Measurements from ENCODE around the gene PHC2.

The PHC2 gene

DNA sequence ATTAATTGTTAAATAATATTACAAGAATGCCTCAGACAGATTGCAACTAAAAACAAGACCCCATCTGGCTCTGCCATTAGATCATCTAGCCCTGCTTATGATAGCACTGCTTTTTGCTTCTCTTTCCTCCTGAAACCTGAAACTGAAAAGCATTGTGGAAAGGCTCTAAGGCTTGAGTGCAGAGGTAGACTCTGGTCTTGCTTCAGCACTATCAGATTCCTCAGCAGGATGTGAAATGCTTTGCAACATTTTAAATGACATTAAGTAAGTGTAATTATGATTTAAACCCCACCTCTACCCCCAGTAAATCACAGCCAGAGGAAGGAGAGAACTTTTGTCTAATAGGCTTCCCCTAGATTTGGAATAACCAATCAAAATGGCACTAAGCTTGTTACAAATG lies 32.9 kb downstream of the PHC2 start:
- no peak overlapping the region for H3K4me3 ChIP-seq (replicated peaks in 1 of 2; ENCODE audit: low read depth in 2 of 2, low read length in 2 of 2)
- TF ChIP-seq, protein P1, sequence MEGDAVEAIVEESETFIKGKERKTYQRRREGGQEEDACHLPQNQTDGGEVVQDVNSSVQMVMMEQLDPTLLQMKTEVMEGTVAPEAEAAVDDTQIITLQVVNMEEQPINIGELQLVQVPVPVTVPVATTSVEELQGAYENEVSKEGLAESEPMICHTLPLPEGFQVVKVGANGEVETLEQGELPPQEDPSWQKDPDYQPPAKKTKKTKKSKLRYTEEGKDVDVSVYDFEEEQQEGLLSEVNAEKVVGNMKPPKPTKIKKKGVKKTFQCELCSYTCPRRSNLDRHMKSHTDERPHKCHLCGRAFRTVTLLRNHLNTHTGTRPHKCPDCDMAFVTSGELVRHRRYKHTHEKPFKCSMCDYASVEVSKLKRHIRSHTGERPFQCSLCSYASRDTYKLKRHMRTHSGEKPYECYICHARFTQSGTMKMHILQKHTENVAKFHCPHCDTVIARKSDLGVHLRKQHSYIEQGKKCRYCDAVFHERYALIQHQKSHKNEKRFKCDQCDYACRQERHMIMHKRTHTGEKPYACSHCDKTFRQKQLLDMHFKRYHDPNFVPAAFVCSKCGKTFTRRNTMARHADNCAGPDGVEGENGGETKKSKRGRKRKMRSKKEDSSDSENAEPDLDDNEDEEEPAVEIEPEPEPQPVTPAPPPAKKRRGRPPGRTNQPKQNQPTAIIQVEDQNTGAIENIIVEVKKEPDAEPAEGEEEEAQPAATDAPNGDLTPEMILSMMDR (IDR thresholded peaks at IDR 0.05; ENCODE audit: low read depth, low read length): no peak

DNA sequence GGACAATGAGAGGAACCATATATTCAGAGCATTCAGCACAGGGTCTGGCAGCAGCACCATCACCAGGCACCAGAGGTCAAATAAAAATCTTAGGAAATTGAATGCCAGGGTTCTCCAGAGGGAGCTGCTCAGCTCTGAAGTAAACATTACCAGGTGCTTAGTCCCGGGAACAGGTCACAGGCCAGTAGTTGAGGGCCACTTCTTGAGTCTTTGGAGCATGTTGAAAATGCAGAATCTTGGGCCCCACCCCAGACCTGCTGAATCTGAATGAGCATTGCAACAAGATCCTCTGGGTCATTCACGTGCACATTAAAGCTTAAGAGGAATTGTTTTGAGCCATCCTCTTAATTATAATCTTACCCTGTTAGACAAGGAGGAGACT lies 33.8 kb downstream of the PHC2 start:
- H3K4me3 ChIP-seq (replicated peaks in 1 of 2; ENCODE audit: low read depth in 2 of 2, low read length in 2 of 2): no peak overlapping the region
- no peak for DNase-seq (ENCODE audit: low read depth in 2 of 2)
- TF ChIP-seq, protein P1 (IDR thresholded peaks at IDR 0.05; ENCODE audit: low read depth, low read length): no peak

More for the DNA sequence above, 32.9 kb downstream of the PHC2 start:
- DNase-seq (ENCODE audit: low read depth in 2 of 2): no peak

DNA sequence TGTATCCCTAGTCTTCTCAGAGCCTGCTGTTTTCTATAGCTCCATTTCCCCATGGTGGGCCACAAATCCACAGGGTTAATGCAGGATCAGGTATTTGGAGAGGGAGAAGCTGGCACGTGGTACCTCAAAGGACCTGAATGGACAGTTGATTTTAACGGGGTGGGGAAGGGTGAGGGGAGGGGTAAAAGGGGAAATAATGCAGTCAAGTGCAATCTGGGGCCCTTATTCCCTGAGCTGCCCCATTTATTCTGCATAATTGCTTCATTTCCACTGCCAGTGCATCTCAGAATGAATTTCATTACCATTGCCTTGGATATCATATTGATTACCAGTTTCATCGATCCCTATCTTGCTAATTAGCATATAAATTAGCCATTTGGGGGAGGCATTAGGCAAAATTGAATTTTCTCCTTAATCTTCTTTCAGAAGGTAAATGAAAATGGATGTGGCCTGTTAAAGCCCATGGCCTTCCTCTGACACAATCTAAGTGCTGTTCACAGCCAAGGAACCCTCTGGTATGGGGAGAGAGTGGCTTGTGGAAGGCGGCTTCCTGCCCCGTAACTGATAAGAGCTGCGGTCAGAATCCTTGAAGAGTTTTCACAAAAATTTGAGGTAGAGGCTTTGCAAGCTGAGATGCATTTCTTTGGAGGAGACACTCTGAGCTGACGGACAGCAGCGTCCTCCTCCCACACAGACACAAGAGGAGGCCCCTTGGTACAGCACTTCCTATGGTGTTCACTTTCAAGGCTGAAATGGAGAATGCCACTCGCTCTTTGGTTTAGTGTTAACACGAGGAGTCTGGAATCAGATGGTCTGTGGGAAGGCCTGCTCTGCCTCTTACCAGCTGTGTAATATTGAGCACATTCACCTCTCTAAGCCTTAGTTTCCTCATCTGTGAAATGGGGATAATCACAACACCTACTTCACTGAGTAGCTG lies 34.4 kb downstream of the PHC2 start:
- TF ChIP-seq, protein P1 (IDR thresholded peaks at IDR 0.05; ENCODE audit: low read depth, low read length): no peak
- DNase-seq (ENCODE audit: low read depth in 2 of 2): peak in 1 of 2 donors; percentile 58
- H3K4me3 ChIP-seq (replicated peaks in 1 of 2; ENCODE audit: low read depth in 2 of 2, low read length in 2 of 2): no peak overlapping the region

DNA sequence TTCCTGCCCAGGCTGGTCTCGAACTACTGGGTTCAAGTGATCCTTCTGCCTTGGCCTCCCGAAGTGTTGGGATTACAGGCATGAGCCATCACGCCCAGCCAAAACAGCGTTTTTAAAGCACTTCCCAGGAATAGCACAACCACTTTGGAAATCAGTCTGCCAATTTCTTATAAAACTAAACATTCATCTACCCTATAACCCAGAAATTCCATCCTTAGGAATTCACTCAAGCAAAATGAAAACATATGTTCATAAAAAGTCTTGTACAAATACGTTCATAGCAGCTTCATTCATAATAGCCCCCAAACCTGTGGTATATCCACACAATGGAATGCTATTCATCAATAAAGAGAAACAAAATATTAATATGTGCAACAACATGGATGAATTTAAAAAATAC lies 36.1 kb downstream of the PHC2 start:
- H3K4me3 ChIP-seq (replicated peaks in 1 of 2; ENCODE audit: low read depth in 2 of 2, low read length in 2 of 2): no peak overlapping the region
- DNase-seq (ENCODE audit: low read depth in 2 of 2): no peak
- TF ChIP-seq, protein P1 (IDR thresholded peaks at IDR 0.05; ENCODE audit: low read depth, low read length): no peak

DNA sequence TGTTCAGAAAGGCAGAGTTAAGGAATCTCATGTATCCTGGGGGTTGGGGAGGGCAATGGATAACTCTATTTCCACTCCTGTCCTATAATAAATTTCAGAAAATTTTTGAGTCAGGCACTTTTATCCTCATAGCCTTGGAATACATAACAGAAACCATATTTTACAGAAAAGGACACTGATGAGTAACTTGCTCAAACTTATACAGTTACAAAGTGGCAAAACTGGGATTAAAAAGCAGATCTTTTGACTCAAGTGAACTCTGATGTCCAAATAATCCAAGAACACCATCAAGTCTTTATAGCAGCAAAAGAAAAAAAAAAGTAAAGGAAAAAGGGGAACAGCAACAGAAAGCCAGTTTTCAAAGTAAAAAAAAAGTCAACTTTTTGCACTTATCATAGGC lies 36.9 kb downstream of the PHC2 start:
- H3K4me3 ChIP-seq (replicated peaks in 1 of 2; ENCODE audit: low read depth in 2 of 2, low read length in 2 of 2): no peak overlapping the region
- TF ChIP-seq, protein P1 (IDR thresholded peaks at IDR 0.05; ENCODE audit: low read depth, low read length): no peak
- DNase-seq (ENCODE audit: low read depth in 2 of 2): no peak

DNA sequence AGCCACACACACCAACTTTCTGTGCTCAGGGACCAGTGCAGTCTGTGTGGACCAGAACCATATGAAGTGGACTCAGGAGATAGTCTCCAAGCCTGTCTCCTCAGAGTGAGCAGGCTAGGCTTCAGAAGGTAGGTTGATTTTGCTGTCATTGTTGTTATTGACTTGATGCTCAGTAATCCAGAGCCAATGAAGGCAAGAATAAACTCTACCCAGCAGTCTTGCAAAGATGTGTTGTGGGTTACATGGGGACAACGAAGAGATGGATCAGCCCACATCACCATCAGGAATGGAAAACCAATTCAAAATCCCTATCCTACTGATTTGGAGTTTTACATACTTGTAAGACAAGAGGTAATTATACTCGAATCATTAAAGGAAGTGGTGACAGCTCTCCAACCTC lies 37.4 kb downstream of the PHC2 start:
- no peak overlapping the region for H3K4me3 ChIP-seq (replicated peaks in 1 of 2; ENCODE audit: low read depth in 2 of 2, low read length in 2 of 2)
- TF ChIP-seq, protein P1 (IDR thresholded peaks at IDR 0.05; ENCODE audit: low read depth, low read length): no peak
- DNase-seq (ENCODE audit: low read depth in 2 of 2): no peak
